Activated T-cell treated with anti-CD3 and anti-CD28 coated beads, Interleukin-2, amount 50 U/mL, for 24 hours (primary cell): Measurements from ENCODE around the gene KCNA4.
"Not testable (repeated sequence)": the region's sequence is repeated elsewhere in the genome, so short reads cannot be mapped to it uniquely, and the experiment has no call there.

ENCODE experiments used
- DNase-seq: peaks from one replicate; pipeline ENCODE4 v3.0.0-alpha.2; 2020
- H3K27ac Mint-ChIP-seq: 2 replicates; pipeline ENCODE4 v1.8.0; 2020; ENCODE audit warnings: mild to moderate bottlenecking, mixed read lengths
- H3K27me3 Mint-ChIP-seq: 2 replicates; pipeline ENCODE4 v1.8.0; 2020; ENCODE audit warnings: mixed read lengths
- H3K36me3 Mint-ChIP-seq: 2 replicates; pipeline ENCODE4 v1.8.0; 2020; ENCODE audit warnings: low read depth, mixed read lengths
- H3K4me1 Mint-ChIP-seq: 2 replicates; pipeline ENCODE4 v1.8.0; 2020; ENCODE audit warnings: low read depth, mixed read lengths
- H3K4me3 Mint-ChIP-seq: 2 replicates; pipeline ENCODE4 v1.8.0; 2020; ENCODE audit warnings: mild to moderate bottlenecking, moderate library complexity, mixed read lengths
- H3K9me3 Mint-ChIP-seq: 2 replicates; pipeline ENCODE4 v1.8.0; 2020; ENCODE audit warnings: mixed read lengths

The KCNA4 gene

DNA sequence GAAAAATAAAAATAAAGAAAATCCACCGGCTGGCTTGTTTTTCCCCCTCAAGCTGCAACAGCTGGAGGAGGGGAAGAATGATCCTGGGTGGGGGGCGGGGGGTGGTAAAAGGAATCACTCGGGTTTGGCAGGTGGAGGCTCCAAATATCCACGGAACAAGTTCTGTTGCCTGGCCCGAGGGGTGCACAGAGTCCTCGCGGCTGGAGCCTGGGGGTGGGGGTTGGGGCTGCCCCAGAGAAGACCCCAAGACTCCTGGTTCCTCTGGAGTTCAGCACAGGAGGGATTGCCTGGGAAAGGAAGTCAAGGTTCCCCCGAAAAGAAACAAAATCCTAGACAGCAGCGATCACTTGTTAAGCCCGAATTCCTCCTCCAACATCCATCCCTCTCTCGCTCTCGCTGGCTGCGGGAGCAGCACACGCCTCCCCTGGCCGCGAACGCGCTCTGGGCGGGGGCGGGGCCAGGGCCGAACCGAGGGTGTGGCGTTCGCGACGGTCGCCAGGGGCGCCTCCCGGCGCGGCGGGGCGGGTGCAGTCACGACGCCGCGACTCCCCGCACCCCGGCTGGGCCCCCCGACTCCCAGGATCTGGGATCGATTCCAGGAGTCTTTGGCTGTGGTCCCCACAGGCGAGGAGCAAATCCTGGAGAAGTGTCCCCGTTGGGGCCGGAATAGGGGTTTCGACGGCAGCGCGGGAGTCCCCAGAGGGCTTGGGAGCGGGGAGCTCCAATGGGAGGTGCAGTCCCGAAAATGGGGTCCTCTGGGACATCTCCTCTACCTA lies at the start of gene KCNA4:
Gene KCNA4, minus strand, starts transcription at position 443 of the 776 bp plus-strand sequence. CDS start 4,352 bp downstream, outside the sequence.
- H3K4me1 Mint-ChIP-seq: no peaks in the 10 kb centered on the region
- H3K4me3 Mint-ChIP-seq: no peak within 1 kb of the TSS

DNA sequence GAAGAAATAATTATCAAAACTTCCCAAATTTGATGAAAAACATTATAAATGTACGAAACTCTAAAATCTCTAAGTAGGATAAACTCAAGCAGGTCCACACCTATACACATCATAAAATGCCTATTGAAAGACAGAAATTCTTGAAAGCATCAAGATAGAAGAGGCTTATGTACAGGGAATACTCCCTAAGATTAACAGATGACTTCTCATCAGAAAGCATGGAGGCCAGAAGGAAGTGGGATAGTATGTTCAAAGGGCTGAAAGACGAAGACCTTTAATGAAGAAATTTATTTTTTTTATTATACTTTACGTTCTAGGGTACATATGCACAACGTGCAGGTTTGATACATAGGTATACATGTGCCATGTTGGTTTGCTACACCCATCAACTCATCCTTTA lies 45.3 kb upstream of the KCNA4 start:
- no peaks in the 10 kb centered on the region for H3K27me3 Mint-ChIP-seq
- no peak overlapping the region for H3K4me3 Mint-ChIP-seq
- DNase-seq: no peak
- no peaks in the 10 kb centered on the region for H3K36me3 Mint-ChIP-seq
- H3K9me3 Mint-ChIP-seq: peaks cover 29% of the 10 kb centered on the region
- H3K27ac Mint-ChIP-seq: no peak overlapping the region
- H3K4me1 Mint-ChIP-seq: no peaks in the 10 kb centered on the region

More for the DNA sequence above, at the start of gene KCNA4:
- Mint-ChIP-seq H3K27me3 (peaks cover 30% of the 10 kb centered on the region), H3K9me3 (peaks cover 4% of the 10 kb centered on the region), H3K27ac (no peak within 1 kb of the TSS), H3K36me3 (no peaks in the 10 kb centered on the region)
- no peak for DNase-seq

DNA sequence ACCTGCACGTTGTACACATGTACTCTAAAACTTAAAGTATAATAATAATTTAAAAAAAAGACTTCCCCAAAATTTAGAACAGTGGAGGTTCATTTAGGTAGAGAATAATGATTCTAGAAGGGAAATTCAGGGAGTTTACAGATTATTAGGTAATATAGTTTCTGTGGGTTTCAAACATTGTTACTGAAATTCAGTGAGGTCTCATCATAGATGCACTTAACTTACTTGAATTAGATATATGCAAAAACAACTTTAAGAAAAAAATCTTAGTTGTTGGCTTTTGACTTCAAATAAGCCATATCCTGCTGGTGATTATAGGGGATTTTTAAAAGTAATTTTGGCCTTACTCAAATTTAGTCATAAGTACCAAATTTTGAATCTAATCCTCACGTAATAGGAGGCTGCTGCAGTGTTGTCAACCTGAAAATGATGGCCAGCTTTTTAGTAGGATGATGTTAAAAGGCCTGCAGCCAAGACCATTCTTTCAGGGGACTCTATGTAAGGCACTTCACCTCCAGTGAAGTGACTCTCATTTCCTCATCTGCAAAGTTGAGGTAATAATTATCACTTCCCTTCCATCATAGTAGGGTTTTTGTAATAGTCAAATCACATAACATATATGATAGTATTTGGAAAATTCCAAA lies 42.5 kb upstream of the KCNA4 start:
- Mint-ChIP-seq H3K36me3 (no peaks in the 10 kb centered on the region), H3K27me3 (no peaks in the 10 kb centered on the region), H3K27ac (no peak overlapping the region), H3K4me3 (no peak overlapping the region), H3K9me3 (peaks cover 26% of the 10 kb centered on the region), H3K4me1 (no peaks in the 10 kb centered on the region)
- DNase-seq: no peak

GRCh38 chr11:30049214-30049613 lies 32.4 kb upstream of the KCNA4 start:
- Mint-ChIP-seq H3K9me3 (peaks cover 17% of the 10 kb centered on the region), H3K27me3 (no peaks in the 10 kb centered on the region), H3K27ac (no peak overlapping the region), H3K36me3 (no peaks in the 10 kb centered on the region), H3K4me3 (no peak overlapping the region), H3K4me1 (no peaks in the 10 kb centered on the region)
- no peak for DNase-seq

DNA sequence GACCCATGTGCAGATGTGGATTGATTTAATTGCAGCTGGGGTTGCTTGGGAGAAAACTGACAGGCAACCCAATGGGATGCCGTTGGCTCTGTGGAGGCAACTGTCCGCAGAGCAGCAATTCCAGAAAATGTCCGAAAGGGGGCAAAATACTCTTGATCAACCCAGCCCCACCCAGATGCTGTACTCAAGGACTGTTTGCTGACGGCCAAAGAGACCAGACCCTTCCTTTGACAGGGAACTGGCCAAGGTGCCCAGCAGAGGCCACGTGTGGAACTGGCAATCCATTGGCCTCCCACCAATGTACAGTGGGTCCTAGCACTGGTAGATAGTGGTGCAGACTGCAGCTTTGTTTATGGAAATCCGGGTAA lies 29.7 kb upstream of the KCNA4 start:
- no peak overlapping the region for H3K4me3 Mint-ChIP-seq
- H3K27me3 Mint-ChIP-seq: no peaks in the 10 kb centered on the region
- H3K36me3 Mint-ChIP-seq: no peaks in the 10 kb centered on the region
- no peak for DNase-seq
- no peaks in the 10 kb centered on the region for H3K4me1 Mint-ChIP-seq
- no peak overlapping the region for H3K27ac Mint-ChIP-seq
- H3K9me3 Mint-ChIP-seq: peaks cover 17% of the 10 kb centered on the region

DNA sequence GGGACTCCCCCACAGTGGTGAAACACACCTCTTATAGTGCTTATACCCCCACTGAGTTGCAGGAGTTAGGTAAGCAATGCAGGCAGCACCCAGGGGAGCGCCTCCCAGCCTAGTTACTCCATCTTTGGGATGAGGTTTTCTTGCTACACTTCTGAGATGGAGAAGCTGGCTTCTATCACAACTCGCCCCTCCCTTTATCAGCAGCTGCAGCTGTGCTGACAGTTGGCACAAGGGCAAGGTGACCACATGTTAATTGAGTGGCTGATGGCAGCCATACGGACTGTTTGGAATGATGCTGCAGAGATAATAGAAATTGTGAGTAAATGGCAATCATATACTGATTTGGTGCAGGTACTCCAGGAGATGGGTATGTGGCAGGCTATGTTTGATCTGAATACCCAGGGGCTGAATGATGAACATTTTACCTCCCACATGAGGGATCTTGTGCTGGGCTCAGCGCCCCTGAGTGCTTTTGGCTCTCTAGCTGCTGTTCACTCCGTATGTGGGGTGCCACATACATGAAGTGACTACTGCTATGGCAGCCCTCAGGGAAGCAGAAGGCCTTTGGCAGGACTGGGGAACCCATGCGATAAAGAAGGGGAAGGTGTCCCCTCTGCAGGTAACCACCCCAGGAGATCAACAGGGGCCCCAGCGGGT lies 29.2 kb upstream of the KCNA4 start:
- no peaks in the 10 kb centered on the region for H3K4me1 Mint-ChIP-seq
- DNase-seq: no peak
- no peaks in the 10 kb centered on the region for H3K27me3 Mint-ChIP-seq
- H3K27ac Mint-ChIP-seq: no peak overlapping the region
- H3K9me3 Mint-ChIP-seq: peaks cover 17% of the 10 kb centered on the region
- no peak overlapping the region for H3K4me3 Mint-ChIP-seq
- no peaks in the 10 kb centered on the region for H3K36me3 Mint-ChIP-seq

- Mint-ChIP-seq H3K27ac (no peak overlapping the region), H3K36me3 (no peaks in the 10 kb centered on the region), H3K4me1 (no peaks in the 10 kb centered on the region), H3K4me3 (no peak overlapping the region), H3K9me3 (peaks cover 13% of the 10 kb centered on the region), H3K27me3 (no peaks in the 10 kb centered on the region)
- no peak for DNase-seq
These were observed 28.3 kb upstream of the KCNA4 start for GRCh38 chr11:30045144-30045543.

- H3K36me3 Mint-ChIP-seq: no peaks in the 10 kb centered on the region
- no peak overlapping the region for H3K27ac Mint-ChIP-seq
- no peak overlapping the region for H3K4me3 Mint-ChIP-seq
- H3K9me3 Mint-ChIP-seq: peaks cover 6% of the 10 kb centered on the region
- no peaks in the 10 kb centered on the region for H3K27me3 Mint-ChIP-seq
- no peak for DNase-seq
- no peaks in the 10 kb centered on the region for H3K4me1 Mint-ChIP-seq
These were observed 24.3 kb upstream of the KCNA4 start for GRCh38 chr11:30041171-30041570.

DNA sequence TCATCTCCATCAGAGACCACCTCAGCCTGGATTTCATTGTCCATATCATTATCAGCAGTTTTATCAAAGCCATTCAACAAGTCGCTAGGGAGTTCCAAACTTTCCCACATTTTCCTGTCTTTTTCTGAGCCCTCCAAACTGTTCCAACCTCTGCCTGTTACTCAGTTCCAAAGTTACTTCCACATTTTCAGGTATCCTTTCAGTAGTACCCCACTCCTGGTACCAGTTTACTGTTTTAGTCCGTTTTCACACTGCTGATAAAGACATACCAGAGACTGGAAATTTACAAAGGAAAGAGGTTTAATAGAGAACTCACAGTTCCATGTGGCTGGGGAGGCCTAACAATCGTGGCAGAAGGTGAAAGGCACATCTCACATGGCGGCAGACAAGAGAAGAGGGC lies 17.9 kb upstream of the KCNA4 start:
- not testable (repeated sequence) for H3K4me3 Mint-ChIP-seq, H3K36me3 Mint-ChIP-seq, H3K27me3 Mint-ChIP-seq, H3K27ac Mint-ChIP-seq, H3K4me1 Mint-ChIP-seq, DNase-seq
- H3K9me3 Mint-ChIP-seq: peaks cover 18% of the 10 kb centered on the region

- DNase-seq, H3K4me1 Mint-ChIP-seq, H3K4me3 Mint-ChIP-seq, H3K27me3 Mint-ChIP-seq, H3K27ac Mint-ChIP-seq, H3K36me3 Mint-ChIP-seq: not testable (repeated sequence)
- H3K9me3 Mint-ChIP-seq: peaks cover 16% of the 10 kb centered on the region
These were observed 17.3 kb upstream of the KCNA4 start for GRCh38 chr11:30034166-30034565.

- Mint-ChIP-seq H3K9me3 (peaks cover 12% of the 10 kb centered on the region), H3K27me3 (no peaks in the 10 kb centered on the region), H3K4me3 (no peak overlapping the region), H3K27ac (no peak overlapping the region), H3K36me3 (no peaks in the 10 kb centered on the region), H3K4me1 (no peaks in the 10 kb centered on the region)
- DNase-seq: no peak
These were observed 8.7 kb upstream of the KCNA4 start for GRCh38 chr11:30025396-30026139.

GRCh38 chr11:30023074-30023473 lies 6.2 kb upstream of the KCNA4 start:
- peaks cover 20% of the 10 kb centered on the region for H3K27me3 Mint-ChIP-seq
- DNase-seq: no peak
- H3K36me3 Mint-ChIP-seq: no peaks in the 10 kb centered on the region
- no peaks in the 10 kb centered on the region for H3K4me1 Mint-ChIP-seq
- no peak overlapping the region for H3K27ac Mint-ChIP-seq
- no peak overlapping the region for H3K4me3 Mint-ChIP-seq
- H3K9me3 Mint-ChIP-seq: peaks cover 7% of the 10 kb centered on the region

DNA sequence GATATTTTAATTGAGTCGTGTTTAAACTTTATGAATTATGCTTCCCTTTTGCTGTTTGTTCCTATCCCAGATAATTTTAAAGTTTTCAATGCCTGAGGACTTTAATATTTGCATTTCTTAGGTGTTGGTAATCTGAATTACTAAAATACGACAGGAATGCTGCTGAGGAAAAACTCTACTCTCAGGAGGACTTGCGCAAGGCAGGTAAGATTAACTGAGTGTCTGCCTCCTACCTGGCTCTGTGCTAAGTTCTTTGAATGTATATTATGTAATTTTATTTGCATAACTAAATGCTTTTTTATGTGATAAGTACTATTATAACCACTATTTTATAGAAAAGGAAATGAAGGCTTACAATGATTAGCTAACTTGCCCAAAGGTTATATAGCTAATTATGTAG lies 2.7 kb upstream of the KCNA4 start:
- H3K4me3 Mint-ChIP-seq: no peak overlapping the region
- H3K4me1 Mint-ChIP-seq: no peaks in the 10 kb centered on the region
- H3K36me3 Mint-ChIP-seq: no peaks in the 10 kb centered on the region
- H3K9me3 Mint-ChIP-seq: no peaks in the 10 kb centered on the region
- no peak for DNase-seq
- H3K27me3 Mint-ChIP-seq: peaks cover 30% of the 10 kb centered on the region
- no peak overlapping the region for H3K27ac Mint-ChIP-seq

GRCh38 chr11:30018495-30018894 lies 1.7 kb upstream of the KCNA4 start:
- Mint-ChIP-seq H3K27ac (no peak overlapping the region), H3K4me1 (no peaks in the 10 kb centered on the region), H3K27me3 (peaks cover 30% of the 10 kb centered on the region), H3K9me3 (no peaks in the 10 kb centered on the region), H3K36me3 (no peaks in the 10 kb centered on the region), H3K4me3 (no peak overlapping the region)
- no peak for DNase-seq
